Ectodermal cell (in vitro differentiated cells): ENCODE data around the gene GRB14. TPM values are rescaled to one million over a fixed set of nuclear protein-coding genes. Genes with fewer than 3 reads are reported as not detected.

Experiments used
- H3K27ac ChIP-seq: 2 replicates; pipeline ENCODE4 v1.7.0; 2013; ENCODE audit warnings: mild to moderate bottlenecking, low read depth, low read length; ENCODE audit not compliant: insufficient read depth, poor library complexity, severe bottlenecking
- H3K27me3 ChIP-seq: 2 replicates; pipeline ENCODE4 v1.7.0; 2013; ENCODE audit warnings: mild to moderate bottlenecking, low read length; ENCODE audit not compliant: insufficient read depth, control insufficient read depth, poor library complexity, severe bottlenecking
- H3K36me3 ChIP-seq: one replicate; pipeline ENCODE4 v1.7.0; 2013; ENCODE audit warnings: low read length; ENCODE audit not compliant: control insufficient read depth, insufficient read depth
- H3K4me1 ChIP-seq: one replicate; pipeline ENCODE4 v1.7.0; 2013; ENCODE audit warnings: low read length; ENCODE audit not compliant: control insufficient read depth, insufficient read depth
- H3K4me3 ChIP-seq: 2 replicates; pipeline ENCODE4 v1.7.0; 2013; ENCODE audit warnings: low read depth, low read length, control low read depth; ENCODE audit not compliant: insufficient read depth
- H3K9me3 ChIP-seq: 2 replicates; pipeline ENCODE4 v1.7.0; 2013; ENCODE audit warnings: mild to moderate bottlenecking, low read length, moderate library complexity; ENCODE audit not compliant: control insufficient read depth
- WGBS, 2 experiments: methylation state at CpG; one replicate each; pipeline ENCODE4 v1.1.7; 2013; ENCODE audit warnings: missing lambda C conversion rate in 2 of 2; 5-methylcytosine and 5-hydroxymethylcytosine counted together
- polyA plus RNA-seq, 4 experiments: library from polyadenylated mRNA; stranded (reverse); fragments of 50-300 nt; gene quantifications; one replicate each; pipeline ENCODE4 v1.2.3, GENCODE V29; 2013

Gene GRB14
- polyA plus RNA-seq (2013, experiment 1 of 4) = 9.6 TPM
- polyA plus RNA-seq (2013, experiment 2 of 4) = 8.8 TPM
- polyA plus RNA-seq (2013, experiment 3 of 4) = 6.3 TPM
- 7.1 TPM for polyA plus RNA-seq (2013, experiment 4 of 4)

- 0 to 1% methylated on average over 82 to 86 of the region's 96 CpGs for WGBS, 2 experiments
Observed at GRCh38 chr2:164620873-164621763, at the start of gene GRB14. GRB14 (minus strand) TSS chr2:164621482; CDS start chr2:164621309, 173 bp downstream.

DNA sequence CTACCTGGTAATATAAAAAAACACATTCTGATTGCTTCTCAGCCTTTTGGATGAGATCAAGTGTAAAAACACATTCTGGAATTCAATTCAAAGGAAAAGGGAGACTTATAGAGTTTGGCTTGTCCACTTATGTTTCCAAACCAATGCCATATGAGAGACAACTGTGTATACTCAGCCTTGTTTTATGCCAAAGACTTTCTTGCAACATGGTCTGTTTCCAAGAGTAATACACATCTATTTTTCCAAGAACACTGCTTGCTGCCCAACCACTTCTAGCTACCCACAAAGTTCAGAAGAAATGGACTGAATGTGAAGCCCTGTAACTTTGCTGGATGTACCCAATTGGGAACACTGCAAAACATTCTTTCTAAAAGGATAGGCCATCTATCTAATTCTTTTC is 48.0 kb upstream of the GRB14 start:
- H3K4me3 ChIP-seq = no peak overlapping the region
- H3K36me3 ChIP-seq = no peaks in the 10 kb centered on the region
- H3K9me3 ChIP-seq = no peaks in the 10 kb centered on the region
- no peak overlapping the region for H3K27ac ChIP-seq
- H3K27me3 ChIP-seq = no peaks in the 10 kb centered on the region
- no peaks in the 10 kb centered on the region for H3K4me1 ChIP-seq

More at GRCh38 chr2:164620873-164621763, at the start of gene GRB14:
- H3K27me3 ChIP-seq = no peaks in the 10 kb centered on the region
- peaks cover 23% of the 10 kb centered on the region for H3K4me1 ChIP-seq
- H3K27ac ChIP-seq = peak within 1 kb of the TSS; percentile 26
- H3K36me3 ChIP-seq = no peaks in the 10 kb centered on the region
- no peaks in the 10 kb centered on the region for H3K9me3 ChIP-seq
- peak within 1 kb of the TSS; percentile 76 for H3K4me3 ChIP-seq

DNA sequence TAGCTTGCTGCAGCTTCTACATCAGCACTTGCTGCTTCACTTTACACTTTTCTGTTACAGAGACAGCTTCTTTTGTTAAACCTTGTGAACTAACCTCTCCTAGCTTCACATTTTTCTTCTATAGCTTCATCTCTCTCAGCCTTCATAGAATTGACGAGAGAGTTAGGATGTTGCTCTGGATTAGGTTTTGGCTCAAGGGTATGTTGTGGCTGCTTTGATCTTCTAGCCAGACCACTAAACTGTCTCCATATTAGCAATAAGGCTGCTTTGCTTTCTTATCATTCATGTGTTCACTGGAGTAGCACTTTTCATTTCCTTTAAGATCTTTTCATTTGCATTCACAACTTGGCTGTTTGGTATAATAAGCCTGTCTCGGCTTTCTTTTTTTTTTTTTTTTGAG is 46.3 kb upstream of the GRB14 start:
- H3K36me3 ChIP-seq = no peaks in the 10 kb centered on the region
- WGBS, 2 experiments = 96 to 100% methylated on average over 2 of the region's 2 CpGs
- no peaks in the 10 kb centered on the region for H3K4me1 ChIP-seq
- H3K9me3 ChIP-seq = no peaks in the 10 kb centered on the region
- H3K27ac ChIP-seq = no peak overlapping the region
- no peaks in the 10 kb centered on the region for H3K27me3 ChIP-seq
- H3K4me3 ChIP-seq = no peak overlapping the region

DNA sequence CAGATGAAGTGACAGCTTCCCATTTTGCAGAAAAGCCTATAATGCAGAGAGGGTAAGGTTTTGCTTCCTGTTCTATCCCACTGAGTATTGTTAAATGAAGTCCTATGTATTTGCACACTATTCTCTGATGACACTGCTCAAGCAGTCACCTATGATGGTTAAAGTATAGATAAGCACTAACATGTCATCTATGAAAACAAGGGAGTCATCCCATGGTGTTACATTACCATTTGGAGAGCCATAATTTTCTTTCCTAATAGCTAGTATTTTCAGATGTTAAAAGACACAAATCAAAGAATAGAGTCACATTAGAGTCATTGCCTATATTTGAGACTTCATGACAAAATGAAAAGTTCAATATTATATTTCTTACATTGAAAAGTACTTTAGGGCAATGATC is 42.8 kb upstream of the GRB14 start:
- Histone ChIP-seq H3K9me3 (no peaks in the 10 kb centered on the region), H3K27ac (no peak overlapping the region), H3K36me3 (no peaks in the 10 kb centered on the region), H3K4me1 (no peaks in the 10 kb centered on the region), H3K27me3 (no peaks in the 10 kb centered on the region), H3K4me3 (no peak overlapping the region)

GRCh38 chr2:164662868-164663631 is 41.8 kb upstream of the GRB14 start:
- no CpG with 5 or more reads among the region's 1 CpG for WGBS, 2 experiments
- no peaks in the 10 kb centered on the region for H3K36me3 ChIP-seq
- no peak overlapping the region for H3K27ac ChIP-seq

GRCh38 chr2:164662066-164662465 is 40.8 kb upstream of the GRB14 start:
- no peak overlapping the region for H3K27ac ChIP-seq
- 85 to 94% methylated on average over 1 of the region's 1 CpG for WGBS, 2 experiments

More at GRCh38 chr2:164662868-164663631, 41.8 kb upstream of the GRB14 start:
- Histone ChIP-seq H3K27me3 (no peaks in the 10 kb centered on the region), H3K9me3 (no peaks in the 10 kb centered on the region), H3K4me3 (no peak overlapping the region), H3K4me1 (no peaks in the 10 kb centered on the region)

GRCh38 chr2:164661349-164661748 is 40.1 kb upstream of the GRB14 start:
- H3K36me3 ChIP-seq = no peaks in the 10 kb centered on the region
- no peaks in the 10 kb centered on the region for H3K27me3 ChIP-seq
- no peaks in the 10 kb centered on the region for H3K4me1 ChIP-seq
- H3K4me3 ChIP-seq = no peak overlapping the region
- H3K27ac ChIP-seq = no peak overlapping the region
- no peaks in the 10 kb centered on the region for H3K9me3 ChIP-seq

More at GRCh38 chr2:164662066-164662465, 40.8 kb upstream of the GRB14 start:
- H3K4me1 ChIP-seq = no peaks in the 10 kb centered on the region
- H3K4me3 ChIP-seq = no peak overlapping the region
- H3K36me3 ChIP-seq = no peaks in the 10 kb centered on the region
- no peaks in the 10 kb centered on the region for H3K9me3 ChIP-seq
- H3K27me3 ChIP-seq = no peaks in the 10 kb centered on the region

GRCh38 chr2:164657129-164657528 is 35.8 kb upstream of the GRB14 start:
- 92 to 94% methylated on average over 1 to 2 of the region's 2 CpGs for WGBS, 2 experiments
- H3K27ac ChIP-seq = no peak overlapping the region
- no peak overlapping the region for H3K4me3 ChIP-seq
- no peaks in the 10 kb centered on the region for H3K4me1 ChIP-seq
- no peaks in the 10 kb centered on the region for H3K36me3 ChIP-seq
- no peaks in the 10 kb centered on the region for H3K9me3 ChIP-seq
- no peaks in the 10 kb centered on the region for H3K27me3 ChIP-seq

DNA sequence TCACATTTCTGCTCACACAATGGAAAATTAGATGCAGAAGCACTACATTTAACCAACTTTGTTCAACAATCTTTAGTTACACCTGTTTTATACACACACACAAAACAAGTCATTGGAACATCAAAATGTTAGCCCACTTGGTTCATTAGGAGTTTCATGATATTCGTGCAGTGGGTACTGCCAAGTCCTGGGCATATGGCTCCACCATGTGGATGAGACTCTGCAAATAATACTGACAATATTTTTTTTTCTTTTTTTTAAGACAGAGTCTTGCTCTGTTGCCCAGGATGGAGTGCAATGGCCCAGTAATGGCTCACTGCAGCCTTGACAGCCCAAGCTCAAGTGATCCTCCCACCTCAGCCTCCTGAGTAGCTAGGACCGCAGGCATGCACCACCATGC is 34.5 kb upstream of the GRB14 start:
- no peaks in the 10 kb centered on the region for H3K9me3 ChIP-seq
- no peaks in the 10 kb centered on the region for H3K36me3 ChIP-seq
- 91% methylated on average over 1 to 2 of the region's 2 CpGs for WGBS, 2 experiments
- no peak overlapping the region for H3K4me3 ChIP-seq
- H3K27me3 ChIP-seq = no peaks in the 10 kb centered on the region
- H3K4me1 ChIP-seq = no peaks in the 10 kb centered on the region
- H3K27ac ChIP-seq = no peak overlapping the region

GRCh38 chr2:164655336-164655735 is 34.1 kb upstream of the GRB14 start:
- Histone ChIP-seq H3K27me3 (no peaks in the 10 kb centered on the region), H3K27ac (no peak overlapping the region), H3K4me3 (no peak overlapping the region), H3K4me1 (no peaks in the 10 kb centered on the region), H3K9me3 (no peaks in the 10 kb centered on the region), H3K36me3 (no peaks in the 10 kb centered on the region)
